Transverse colon (tissue), 4 donors: ENCODE measurements around the gene HIPK2. TPM values are rescaled to one million over a fixed set of nuclear protein-coding genes. Genes with fewer than 3 reads are reported as not detected.

Source experiments
- DNase-seq: peaks from one replicate; pipeline ENCODE4 v3.0.0-alpha.2; 2019
- H3K27ac ChIP-seq, 4 donors: fragments of 200-600 bp; sonication (generic); 2 replicates each; pipeline ENCODE4 v1.5.1; 2016 to 2018; ENCODE audit warnings: inconsistent platforms in 4 of 4
- H3K27me3 ChIP-seq: fragments of 200-600 bp; sonication (generic); 2 replicates; pipeline ENCODE4 v1.5.1; 2017; ENCODE audit warnings: inconsistent platforms
- H3K36me3 ChIP-seq, 4 donors: fragments of 200-600 bp; sonication (generic); 2 replicates each; pipeline ENCODE4 v1.5.1; 2017 to 2019; ENCODE audit warnings: inconsistent platforms in 4 of 4
- H3K4me1 ChIP-seq, 4 donors: fragments of 200-600 bp; sonication (generic); 2 replicates each; pipeline ENCODE4 v1.5.1; 2017 to 2020; ENCODE audit warnings: inconsistent platforms in 4 of 4
- H3K4me3 ChIP-seq, 4 donors: fragments of 200-600 bp; sonication (generic); 1 replicate in 1 of 4; 2 replicates in 3 of 4; pipeline versions ENCODE4 v1.5.1 to v1.6.1; 2017 to 2019; ENCODE audit warnings: inconsistent platforms in 4 of 4
- H3K9me3 ChIP-seq, 2 donors: fragments of 200-600 bp; sonication (generic); 2 replicates each; pipeline ENCODE4 v1.5.1; 2017 to 2019; ENCODE audit warnings: inconsistent platforms in 2 of 2
- EP300 ChIP-seq: sonication (generic); formaldehyde crosslinking; IDR thresholded peaks from one replicate; pipeline ENCODE4 v1.6.1; 2017; ENCODE audit warnings: antibody characterized with exemption, low read depth
- POLR2A ChIP-seq: fragments of 450-650 bp; IDR thresholded peaks from one replicate; pipeline ENCODE4 v1.6.1; 2016; ENCODE audit warnings: antibody characterized with exemption, mild to moderate bottlenecking, moderate library complexity
- POLR2AphosphoS5 ChIP-seq, 3 donors: sonication (generic); formaldehyde crosslinking; IDR thresholded peaks; one replicate each; pipeline ENCODE4 v1.6.1; 2016; ENCODE audit warnings: antibody characterized with exemption in 3 of 3
- WGBS, 2 donors: methylation state at CpG; one replicate each; pipeline ENCODE4 v1.1.5; 2018; ENCODE audit warnings: low coverage in 1 of 2; 5-methylcytosine and 5-hydroxymethylcytosine counted together
- in situ Hi-C, 4 donors: fragments of 200-750 bp; cut with MboI; loops; one replicate each; pipeline versions ENCODE4 v1.15.0 to v1.15.1; 2017; ENCODE audit warnings: low sequenced_read_pairs in 3 of 4, low pct_ligation_motif_present in 1 of 4, low pct_unique_long_range_greater_than_20kb in 1 of 4
- intact Hi-C: fragments of 100-400 bp; cut with DNase I; formaldehyde crosslinking; loops from one replicate; pipeline ENCODE4 v1.15.1; 2023; ENCODE audit warnings: low total_unique reads
- total RNA-seq, 4 donors: library from RNA; depleted of rRNA; stranded (reverse); fragments of >200 nt; gene quantifications; one replicate each; pipeline ENCODE4 v1.1.0, GENCODE V29; 2016
- TF ChIP-seq, protein P1 (sequence below), 5 experiments: fragments of 200-600 bp in 3 of 5; fragments of 450-650 bp in 2 of 5; sonication (generic) in 3 of 5; IDR thresholded peaks; 1 replicate in 2 of 5; 2 replicates in 3 of 5; pipeline ENCODE4 v1.5.1; 2016 to 2017; ENCODE audit warnings: antibody characterized with exemption in 5 of 5, inconsistent platforms in 3 of 5, mild to moderate bottlenecking in 2 of 5, moderate library complexity in 1 of 5

HIPK2 gene
- total RNA-seq, 4 donors from 2014 or later: 27.3 to 40.3 (median 33.6) TPM

GRCh38 chr7:139656387-139656786, 121.4 kb downstream of the HIPK2 start:
- TF ChIP-seq EP300: no peak
- no peak for TF ChIP-seq POLR2A
- TF ChIP-seq, protein P1, sequence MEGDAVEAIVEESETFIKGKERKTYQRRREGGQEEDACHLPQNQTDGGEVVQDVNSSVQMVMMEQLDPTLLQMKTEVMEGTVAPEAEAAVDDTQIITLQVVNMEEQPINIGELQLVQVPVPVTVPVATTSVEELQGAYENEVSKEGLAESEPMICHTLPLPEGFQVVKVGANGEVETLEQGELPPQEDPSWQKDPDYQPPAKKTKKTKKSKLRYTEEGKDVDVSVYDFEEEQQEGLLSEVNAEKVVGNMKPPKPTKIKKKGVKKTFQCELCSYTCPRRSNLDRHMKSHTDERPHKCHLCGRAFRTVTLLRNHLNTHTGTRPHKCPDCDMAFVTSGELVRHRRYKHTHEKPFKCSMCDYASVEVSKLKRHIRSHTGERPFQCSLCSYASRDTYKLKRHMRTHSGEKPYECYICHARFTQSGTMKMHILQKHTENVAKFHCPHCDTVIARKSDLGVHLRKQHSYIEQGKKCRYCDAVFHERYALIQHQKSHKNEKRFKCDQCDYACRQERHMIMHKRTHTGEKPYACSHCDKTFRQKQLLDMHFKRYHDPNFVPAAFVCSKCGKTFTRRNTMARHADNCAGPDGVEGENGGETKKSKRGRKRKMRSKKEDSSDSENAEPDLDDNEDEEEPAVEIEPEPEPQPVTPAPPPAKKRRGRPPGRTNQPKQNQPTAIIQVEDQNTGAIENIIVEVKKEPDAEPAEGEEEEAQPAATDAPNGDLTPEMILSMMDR (IDR thresholded peaks at IDR 0.05): no peak
- no peak for TF ChIP-seq POLR2AphosphoS5 (IDR thresholded peaks at IDR 0.05)
- Histone ChIP-seq H3K27me3 (no peaks in the 10 kb centered on the region), H3K9me3 (no peaks in the 10 kb centered on the region), H3K36me3 (no peaks in the 10 kb centered on the region), H3K27ac (no peak overlapping the region), H3K4me1 (peaks cover 12 to 44% (median 18%) of the 10 kb centered on the region in 4 donors), H3K4me3 (no peak overlapping the region)
- intact Hi-C loops: no loop called here
- DNase-seq: no peak
- in situ Hi-C loops: no loop called here
- 94% methylated on average over 6 of the region's 6 CpGs for WGBS, 2 donors

- in situ Hi-C loops (no loop called here), intact Hi-C loops (no loop called here)
- 79 to 82% methylated on average over 8 of the region's 8 CpGs for WGBS, 2 donors
- no peak for DNase-seq
- TF ChIP-seq, protein P1 (IDR thresholded peaks at IDR 0.05): no peak
- TF ChIP-seq POLR2A (no peak), POLR2AphosphoS5 (IDR thresholded peaks at IDR 0.05) (no peak), EP300 (no peak)
- H3K27me3 ChIP-seq: no peaks in the 10 kb centered on the region
- H3K9me3 ChIP-seq: no peaks in the 10 kb centered on the region
- no peak overlapping the region for H3K27ac ChIP-seq
- peaks cover 6 to 34% (median 9%) of the 10 kb centered on the region in 4 donors for H3K4me1 ChIP-seq
- no peaks in the 10 kb centered on the region for H3K36me3 ChIP-seq
- no peak overlapping the region for H3K4me3 ChIP-seq
These were observed 122.5 kb downstream of the HIPK2 start for GRCh38 chr7:139655305-139655704.

GRCh38 chr7:139654276-139655181, 123.3 kb downstream of the HIPK2 start:
- no peak for DNase-seq
- no peak overlapping the region for H3K27ac ChIP-seq
- WGBS, 2 donors: 79 to 82% methylated on average over 13 to 14 of the region's 14 CpGs

DNA sequence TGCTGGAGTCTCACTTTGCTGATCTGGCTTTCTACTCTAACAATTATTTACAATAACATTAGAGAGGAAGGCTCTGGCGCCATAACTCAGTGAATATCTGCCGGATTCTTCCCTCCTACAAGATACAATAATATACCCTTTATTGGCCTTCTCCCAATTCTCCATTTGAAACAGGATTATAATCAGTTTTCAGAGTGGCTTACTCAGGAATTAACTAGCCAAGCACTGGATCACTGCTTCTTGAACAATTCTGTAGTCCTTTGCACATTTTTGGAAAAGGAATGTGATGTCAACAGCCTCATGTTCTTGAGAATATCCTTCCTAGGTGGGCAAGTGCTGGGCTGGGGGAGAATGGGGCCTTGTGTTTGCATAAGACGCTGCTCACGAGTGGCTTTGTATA, 125.9 kb downstream of the HIPK2 start:
- H3K36me3 ChIP-seq: no peaks in the 10 kb centered on the region
- H3K27ac ChIP-seq: no peak overlapping the region
- in situ Hi-C loops: no loop called here
- peaks cover 0 to 30% (median 3%) of the 10 kb centered on the region in 4 donors for H3K4me1 ChIP-seq
- WGBS, 2 donors: 78 to 80% methylated on average over 1 to 4 of the region's 4 CpGs
- no peaks in the 10 kb centered on the region for H3K9me3 ChIP-seq
- TF ChIP-seq, protein P1 (IDR thresholded peaks at IDR 0.05): no peak
- H3K27me3 ChIP-seq: no peaks in the 10 kb centered on the region
- intact Hi-C loops: no loop called here
- H3K4me3 ChIP-seq: no peak overlapping the region
- no peak for DNase-seq

More at GRCh38 chr7:139654276-139655181, 123.3 kb downstream of the HIPK2 start:
- in situ Hi-C loops: no loop called here
- Histone ChIP-seq H3K4me1 (peaks cover 3 to 28% (median 8%) of the 10 kb centered on the region in 4 donors), H3K9me3 (no peaks in the 10 kb centered on the region), H3K27me3 (no peaks in the 10 kb centered on the region), H3K36me3 (no peaks in the 10 kb centered on the region), H3K4me3 (no peak overlapping the region)
- intact Hi-C loops: no loop called here
- TF ChIP-seq POLR2AphosphoS5 (IDR thresholded peaks at IDR 0.05) (no peak), EP300 (no peak)
